GM12874 (cell line): ENCODE data around the gene SDHB.

ENCODE experiments used
- CTCF ChIP-seq: IDR thresholded peaks from 2 replicates; pipeline ENCODE4 v1.5.1; 2011; ENCODE audit warnings: low read depth, mild to moderate bottlenecking, control low read depth, low read length, moderate library complexity; ENCODE audit not compliant: insufficient read depth

SDHB gene

DNA sequence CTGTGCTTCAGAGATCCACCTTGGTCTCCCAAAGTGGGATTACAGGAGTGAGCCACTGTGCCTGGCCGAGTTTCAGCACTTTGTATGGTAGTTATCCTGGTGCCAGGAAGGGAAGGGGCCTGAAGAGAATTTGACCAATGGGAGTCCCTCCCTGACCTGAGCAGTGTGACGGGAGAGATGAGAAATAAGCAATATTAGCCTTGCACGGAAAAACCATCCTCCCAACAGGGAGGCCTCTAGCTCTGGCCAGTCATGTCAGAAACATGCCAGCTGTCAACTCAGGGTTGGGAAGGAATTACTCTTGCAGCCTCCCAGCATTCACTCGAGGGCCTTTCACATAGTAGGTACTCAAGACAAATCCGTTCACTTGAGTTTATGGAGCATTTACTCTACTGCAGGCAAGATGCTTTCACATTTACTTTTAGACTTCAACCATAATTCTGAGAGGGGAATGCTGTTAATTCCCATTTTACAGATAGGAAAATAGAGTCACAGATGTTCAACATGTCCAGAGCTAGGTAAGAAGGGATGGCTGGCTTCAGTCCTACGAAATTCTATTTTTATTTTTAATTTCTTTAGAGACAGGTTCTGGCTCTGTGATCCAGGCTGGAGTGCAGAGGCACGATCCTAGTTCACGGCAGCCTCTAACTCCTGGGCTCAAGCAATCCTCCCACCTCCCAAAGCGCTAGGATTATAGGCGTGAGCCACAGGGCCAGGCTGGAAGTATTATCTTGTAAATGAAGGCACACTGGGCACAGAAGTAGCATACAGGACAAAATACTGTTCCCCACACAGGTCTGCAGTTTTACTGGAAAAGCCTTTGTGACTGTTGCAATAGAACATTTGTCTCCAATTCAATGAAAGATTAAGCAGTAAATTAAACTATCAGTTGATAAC, 38.9 kb downstream of the SDHB start:
- no peak for TF ChIP-seq CTCF

- TF ChIP-seq CTCF: no peak
These were observed 40.1 kb downstream of the SDHB start for GRCh38 chr1:17013491-17014320.

DNA sequence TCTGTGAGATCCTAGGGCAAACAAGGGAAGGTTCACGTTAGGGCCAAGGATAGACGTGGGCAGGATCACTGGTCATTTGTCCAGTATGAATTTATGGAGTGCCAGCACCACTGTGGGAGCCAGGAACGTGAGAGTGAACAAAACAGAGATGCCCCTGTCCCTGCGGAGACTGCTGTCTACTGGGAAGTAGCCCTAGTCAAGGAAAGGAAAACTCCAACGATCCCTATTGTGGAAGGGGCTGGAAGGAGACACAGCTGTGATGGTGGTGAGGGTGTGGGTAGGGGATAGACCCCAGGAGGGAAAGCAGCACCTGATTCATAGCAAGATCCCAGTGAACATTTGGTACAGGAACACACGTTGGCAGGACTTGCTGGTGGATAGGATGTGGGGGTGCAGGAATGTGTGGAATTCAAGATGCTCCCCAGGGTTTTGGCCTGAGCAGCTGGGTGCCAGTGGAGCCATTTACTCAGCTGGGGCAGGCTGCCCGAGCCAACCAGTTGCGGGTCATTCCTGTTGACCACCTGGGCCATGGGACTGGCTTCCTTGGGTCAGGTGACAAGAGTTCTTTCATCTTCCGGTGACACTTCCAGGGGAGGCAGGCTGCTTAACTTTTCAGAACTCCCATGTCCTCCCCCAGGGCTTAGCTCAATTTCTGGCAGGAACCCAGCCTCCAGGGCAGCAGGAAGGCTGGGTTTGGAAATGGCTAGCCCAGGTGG, 40.9 kb downstream of the SDHB start:
- no peak for TF ChIP-seq CTCF

GRCh38 chr1:17011439-17012307, 42.2 kb downstream of the SDHB start, which contains the start of gene ATP13A2:
Gene ATP13A2 (minus strand): TSS chr1:17011928. CDS start chr1:17011738, 190 bp downstream.
- TF ChIP-seq CTCF: no peak

DNA sequence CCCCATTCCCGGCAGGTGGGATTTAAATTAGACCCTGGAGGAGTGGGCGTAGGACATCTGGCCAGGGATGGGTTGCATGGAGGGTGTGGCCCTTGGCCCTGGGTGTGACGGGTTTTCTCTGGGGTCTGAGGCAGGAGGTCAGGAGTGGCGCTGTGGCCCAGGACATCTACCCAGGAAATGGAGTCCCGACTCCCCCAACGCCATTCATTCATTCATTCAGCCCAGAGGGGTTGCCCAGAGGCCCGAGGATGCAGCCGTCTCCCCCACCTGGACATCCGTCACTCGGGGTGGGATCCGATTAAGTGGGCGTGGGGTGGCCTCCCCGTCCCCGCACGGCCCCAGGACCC, 42.8 kb downstream of the SDHB start:
- no peak for TF ChIP-seq CTCF

GRCh38 chr1:17009706-17010105, 44.1 kb downstream of the SDHB start:
- no peak for TF ChIP-seq CTCF
